Activated naive CD8-positive, alpha-beta T cell treated with anti-CD3 and anti-CD28 coated beads for 36 hours (primary cell): ENCODE data around the gene ADAM23. TPM values are rescaled to one million over a fixed set of nuclear protein-coding genes. Genes with fewer than 3 reads are reported as not detected.

Experiments
- DNase-seq: peaks from one replicate; pipeline ENCODE4 v3.0.0; 2021
- H3K27ac Mint-ChIP-seq: one replicate; pipeline ENCODE4 v1.8.0; 2022; ENCODE audit warnings: mild to moderate bottlenecking, moderate library complexity, mixed read lengths
- H3K27me3 Mint-ChIP-seq: one replicate; pipeline ENCODE4 v1.8.0; 2022; ENCODE audit warnings: mild to moderate bottlenecking, mixed read lengths
- H3K36me3 Mint-ChIP-seq: one replicate; pipeline ENCODE4 v1.8.0; 2021; ENCODE audit warnings: mild to moderate bottlenecking, mixed read lengths
- H3K4me1 Mint-ChIP-seq: one replicate; pipeline ENCODE4 v1.8.0; 2021; ENCODE audit warnings: mixed read lengths
- H3K4me3 Mint-ChIP-seq: one replicate; pipeline ENCODE4 v1.8.0; 2022; ENCODE audit warnings: mild to moderate bottlenecking, moderate library complexity, mixed read lengths
- H3K9me3 Mint-ChIP-seq: one replicate; pipeline ENCODE4 v1.8.0; 2022; ENCODE audit warnings: mixed read lengths
- total RNA-seq, 2 experiments: library from RNA; stranded (reverse); gene quantifications; one replicate each; pipeline ENCODE4 v1.2.3, GENCODE V29; 2021

ADAM23 gene
- total RNA-seq, 2 experiments from 2014 or later: 0.10 TPM; not detected in 1

GRCh38 chr2:206515580-206515979, 72.2 kb downstream of the ADAM23 start:
- Mint-ChIP-seq H3K36me3 (no peaks in the 10 kb centered on the region), H3K27me3 (peaks cover 31% of the 10 kb centered on the region), H3K4me1 (no peaks in the 10 kb centered on the region), H3K9me3 (no peaks in the 10 kb centered on the region), H3K27ac (no peak overlapping the region), H3K4me3 (no peak overlapping the region)
- DNase-seq: no peak

- H3K4me3 Mint-ChIP-seq: no peak overlapping the region
- DNase-seq: no peak
- no peaks in the 10 kb centered on the region for H3K36me3 Mint-ChIP-seq
- no peak overlapping the region for H3K27ac Mint-ChIP-seq
- no peaks in the 10 kb centered on the region for H3K4me1 Mint-ChIP-seq
- H3K9me3 Mint-ChIP-seq: no peaks in the 10 kb centered on the region
- peaks cover 16% of the 10 kb centered on the region for H3K27me3 Mint-ChIP-seq
Measured at GRCh38 chr2:206518997-206519396, 75.7 kb downstream of the ADAM23 start.

- H3K4me1 Mint-ChIP-seq: no peaks in the 10 kb centered on the region
- no peak for DNase-seq
- H3K9me3 Mint-ChIP-seq: no peaks in the 10 kb centered on the region
Measured at GRCh38 chr2:206520450-206520849, 77.1 kb downstream of the ADAM23 start.

GRCh38 chr2:206521115-206521514, 77.8 kb downstream of the ADAM23 start:
- H3K4me1 Mint-ChIP-seq: no peaks in the 10 kb centered on the region
- no peaks in the 10 kb centered on the region for H3K36me3 Mint-ChIP-seq
- H3K9me3 Mint-ChIP-seq: no peaks in the 10 kb centered on the region
- no peak for DNase-seq
- peaks cover 5% of the 10 kb centered on the region for H3K27me3 Mint-ChIP-seq
- no peak overlapping the region for H3K27ac Mint-ChIP-seq
- H3K4me3 Mint-ChIP-seq: no peak overlapping the region

More at GRCh38 chr2:206520450-206520849, 77.1 kb downstream of the ADAM23 start:
- Mint-ChIP-seq H3K27ac (no peak overlapping the region), H3K4me3 (no peak overlapping the region), H3K36me3 (no peaks in the 10 kb centered on the region), H3K27me3 (peaks cover 6% of the 10 kb centered on the region)

- DNase-seq: no peak
- Mint-ChIP-seq H3K36me3 (no peaks in the 10 kb centered on the region), H3K4me1 (no peaks in the 10 kb centered on the region), H3K27me3 (peaks cover 5% of the 10 kb centered on the region), H3K27ac (no peak overlapping the region), H3K9me3 (no peaks in the 10 kb centered on the region), H3K4me3 (no peak overlapping the region)
Measured at GRCh38 chr2:206521612-206522011, 78.3 kb downstream of the ADAM23 start.

GRCh38 chr2:206526416-206526815, 83.1 kb downstream of the ADAM23 start:
- Mint-ChIP-seq H3K9me3 (no peaks in the 10 kb centered on the region), H3K4me3 (no peak overlapping the region), H3K4me1 (peaks cover 7% of the 10 kb centered on the region), H3K27ac (no peak overlapping the region), H3K27me3 (peaks cover 19% of the 10 kb centered on the region), H3K36me3 (no peaks in the 10 kb centered on the region)
- DNase-seq: no peak

- H3K27me3 Mint-ChIP-seq: peaks cover 21% of the 10 kb centered on the region
- H3K4me1 Mint-ChIP-seq: peaks cover 7% of the 10 kb centered on the region
- no peaks in the 10 kb centered on the region for H3K9me3 Mint-ChIP-seq
- no peaks in the 10 kb centered on the region for H3K36me3 Mint-ChIP-seq
- H3K27ac Mint-ChIP-seq: no peak overlapping the region
- no peak overlapping the region for H3K4me3 Mint-ChIP-seq
- DNase-seq: no peak
Measured at GRCh38 chr2:206527153-206527552, 83.8 kb downstream of the ADAM23 start.

- Mint-ChIP-seq H3K9me3 (no peaks in the 10 kb centered on the region), H3K27me3 (peaks cover 24% of the 10 kb centered on the region), H3K36me3 (no peaks in the 10 kb centered on the region), H3K4me1 (peaks cover 7% of the 10 kb centered on the region), H3K27ac (no peak overlapping the region), H3K4me3 (peak overlapping the region; percentile 8)
- DNase-seq: no peak
Measured at GRCh38 chr2:206530727-206531126, 87.4 kb downstream of the ADAM23 start.

GRCh38 chr2:206531996-206532543, 88.7 kb downstream of the ADAM23 start:
- Mint-ChIP-seq H3K4me3 (no peak overlapping the region), H3K36me3 (no peaks in the 10 kb centered on the region), H3K4me1 (peaks cover 7% of the 10 kb centered on the region), H3K9me3 (no peaks in the 10 kb centered on the region), H3K27me3 (peaks cover 27% of the 10 kb centered on the region), H3K27ac (no peak overlapping the region)
- DNase-seq: no peak

- Mint-ChIP-seq H3K4me1 (peaks cover 7% of the 10 kb centered on the region), H3K27ac (no peak overlapping the region), H3K36me3 (no peaks in the 10 kb centered on the region), H3K4me3 (no peak overlapping the region), H3K27me3 (peaks cover 23% of the 10 kb centered on the region), H3K9me3 (no peaks in the 10 kb centered on the region)
- DNase-seq: no peak
Measured at GRCh38 chr2:206533977-206534376, 90.6 kb downstream of the ADAM23 start.

GRCh38 chr2:206535260-206535986, 92.1 kb downstream of the ADAM23 start:
- Mint-ChIP-seq H3K27ac (no peak overlapping the region), H3K4me3 (no peak overlapping the region), H3K9me3 (no peaks in the 10 kb centered on the region), H3K27me3 (peaks cover 18% of the 10 kb centered on the region), H3K36me3 (no peaks in the 10 kb centered on the region), H3K4me1 (peaks cover 7% of the 10 kb centered on the region)
- DNase-seq: no peak

GRCh38 chr2:206540757-206541156, 97.4 kb downstream of the ADAM23 start:
- no peak overlapping the region for H3K27ac Mint-ChIP-seq
- no peaks in the 10 kb centered on the region for H3K9me3 Mint-ChIP-seq
- no peak overlapping the region for H3K4me3 Mint-ChIP-seq
- no peak for DNase-seq
- H3K27me3 Mint-ChIP-seq: peaks cover 9% of the 10 kb centered on the region
- peaks cover 2% of the 10 kb centered on the region for H3K4me1 Mint-ChIP-seq
- H3K36me3 Mint-ChIP-seq: no peaks in the 10 kb centered on the region

GRCh38 chr2:206543073-206543472, 99.7 kb downstream of the ADAM23 start:
- no peak for DNase-seq
- H3K4me3 Mint-ChIP-seq: no peak overlapping the region
- H3K9me3 Mint-ChIP-seq: no peaks in the 10 kb centered on the region
- H3K27ac Mint-ChIP-seq: no peak overlapping the region
- H3K4me1 Mint-ChIP-seq: peaks cover 2% of the 10 kb centered on the region
- H3K36me3 Mint-ChIP-seq: no peaks in the 10 kb centered on the region
- H3K27me3 Mint-ChIP-seq: peaks cover 4% of the 10 kb centered on the region

GRCh38 chr2:206548383-206548782, 105.1 kb downstream of the ADAM23 start:
- H3K27me3 Mint-ChIP-seq: peaks cover 4% of the 10 kb centered on the region
- H3K4me3 Mint-ChIP-seq: no peak overlapping the region
- no peak overlapping the region for H3K27ac Mint-ChIP-seq
- no peak for DNase-seq
- H3K4me1 Mint-ChIP-seq: no peaks in the 10 kb centered on the region
- no peaks in the 10 kb centered on the region for H3K9me3 Mint-ChIP-seq
- no peaks in the 10 kb centered on the region for H3K36me3 Mint-ChIP-seq

- Mint-ChIP-seq H3K4me1 (peaks cover 6% of the 10 kb centered on the region), H3K36me3 (no peaks in the 10 kb centered on the region), H3K27ac (no peak overlapping the region), H3K4me3 (no peak overlapping the region), H3K27me3 (no peaks in the 10 kb centered on the region), H3K9me3 (no peaks in the 10 kb centered on the region)
- no peak for DNase-seq
Measured at GRCh38 chr2:206555721-206556120, 112.4 kb downstream of the ADAM23 start.

- H3K9me3 Mint-ChIP-seq: no peaks in the 10 kb centered on the region
Measured at GRCh38 chr2:206556357-206556949, 113.1 kb downstream of the ADAM23 start.

More at GRCh38 chr2:206556357-206556949, 113.1 kb downstream of the ADAM23 start:
- DNase-seq: no peak
- H3K27ac Mint-ChIP-seq: no peak overlapping the region
- H3K27me3 Mint-ChIP-seq: no peaks in the 10 kb centered on the region
- H3K36me3 Mint-ChIP-seq: no peaks in the 10 kb centered on the region
- no peak overlapping the region for H3K4me3 Mint-ChIP-seq
- H3K4me1 Mint-ChIP-seq: peaks cover 6% of the 10 kb centered on the region
